Activated T-helper 2 cell treated with anti-CD3 and anti-CD28 coated beads, Interferon-gamma antibody, Interleukin-2, Interleukin-4, amounts not matched to agents 10 μg/mL and 5 μg/mL and 100 μg/mL, durations not matched to agents 14 hours and 24 hours and 36 hours (primary cell): Measurements from ENCODE around the gene PDK2. TPM values are rescaled to one million over a fixed set of nuclear protein-coding genes. Genes with fewer than 3 reads are reported as not detected.

Experiments used
- DNase-seq: peaks from one replicate; pipeline ENCODE4 v3.0.0; 2021; ENCODE audit warnings: low spot score
- H3K27ac Mint-ChIP-seq: one replicate; pipeline ENCODE4 v1.8.0; 2021; ENCODE audit warnings: mixed read lengths
- H3K27me3 Mint-ChIP-seq: one replicate; pipeline ENCODE4 v1.8.0; 2021; ENCODE audit warnings: low read depth, mixed read lengths
- H3K36me3 Mint-ChIP-seq: one replicate; pipeline ENCODE4 v1.8.0; 2021; ENCODE audit warnings: low read depth, mixed read lengths
- H3K4me1 Mint-ChIP-seq: one replicate; pipeline ENCODE4 v1.8.0; 2021; ENCODE audit warnings: low read depth, mixed read lengths
- H3K4me3 Mint-ChIP-seq: one replicate; pipeline ENCODE4 v1.8.0; 2021; ENCODE audit warnings: low read depth, mild to moderate bottlenecking, moderate library complexity, mixed read lengths
- H3K9me3 Mint-ChIP-seq: one replicate; pipeline ENCODE4 v1.8.0; 2021; ENCODE audit warnings: mixed read lengths
- intact Hi-C: fragments of 100-400 bp; cut with micrococcal nuclease; formaldehyde crosslinking; loops from one replicate; pipeline ENCODE4 v1.15.1; 2023
- total RNA-seq: library from RNA; stranded (reverse); gene quantifications from 2 replicates; pipeline ENCODE4 v1.2.3, GENCODE V29; 2022

PDK2 gene
- total RNA-seq, 1 donor from 2014 or later = 11.0 TPM

DNA sequence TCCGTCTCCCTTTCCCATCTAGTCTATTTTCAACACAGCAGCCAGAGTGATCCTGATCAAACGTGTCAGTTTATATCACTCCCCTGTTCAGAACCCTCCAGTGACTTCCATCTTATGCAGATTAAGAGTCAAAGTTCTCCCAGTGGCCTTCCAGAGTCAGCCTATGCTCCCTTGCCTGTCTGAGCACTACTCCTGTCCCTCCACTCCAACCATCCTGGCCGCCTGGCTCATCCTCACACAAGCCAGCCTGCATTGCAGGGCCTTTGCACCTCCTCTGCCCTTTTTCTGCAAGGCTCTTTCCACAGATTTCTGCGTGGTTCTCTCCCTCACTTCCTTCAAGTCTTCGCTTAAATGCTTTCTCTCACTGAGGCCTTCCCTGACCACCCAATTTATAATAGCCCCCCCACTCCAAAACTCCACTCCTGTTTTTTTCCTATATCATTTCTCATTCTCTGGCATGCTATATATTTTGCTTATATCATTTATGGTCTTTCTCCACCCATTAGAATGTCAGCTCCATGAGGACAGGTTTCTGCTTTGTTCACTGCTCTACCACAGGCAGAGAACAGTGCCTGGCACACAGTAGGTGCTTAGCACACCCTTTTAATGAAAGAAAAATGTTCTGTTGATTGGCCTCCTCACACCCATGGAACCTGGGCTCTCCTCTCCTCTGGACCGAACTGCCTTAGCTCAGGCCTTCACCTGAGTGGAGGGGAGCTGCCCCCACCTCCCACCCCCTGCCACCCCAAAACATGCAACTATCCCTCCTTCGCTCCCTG, 25.5 kb downstream of the PDK2 start:
- Mint-ChIP-seq H3K4me1 (peaks cover 3% of the 10 kb centered on the region), H3K27me3 (peaks cover 52% of the 10 kb centered on the region), H3K4me3 (no peak overlapping the region), H3K27ac (no peak overlapping the region), H3K36me3 (no peaks in the 10 kb centered on the region), H3K9me3 (no peaks in the 10 kb centered on the region)
- DNase-seq = no peak
- intact Hi-C loops = no loop called here

GRCh38 chr17:50122945-50123344, 27.8 kb downstream of the PDK2 start:
- H3K27me3 Mint-ChIP-seq = peaks cover 54% of the 10 kb centered on the region

DNA sequence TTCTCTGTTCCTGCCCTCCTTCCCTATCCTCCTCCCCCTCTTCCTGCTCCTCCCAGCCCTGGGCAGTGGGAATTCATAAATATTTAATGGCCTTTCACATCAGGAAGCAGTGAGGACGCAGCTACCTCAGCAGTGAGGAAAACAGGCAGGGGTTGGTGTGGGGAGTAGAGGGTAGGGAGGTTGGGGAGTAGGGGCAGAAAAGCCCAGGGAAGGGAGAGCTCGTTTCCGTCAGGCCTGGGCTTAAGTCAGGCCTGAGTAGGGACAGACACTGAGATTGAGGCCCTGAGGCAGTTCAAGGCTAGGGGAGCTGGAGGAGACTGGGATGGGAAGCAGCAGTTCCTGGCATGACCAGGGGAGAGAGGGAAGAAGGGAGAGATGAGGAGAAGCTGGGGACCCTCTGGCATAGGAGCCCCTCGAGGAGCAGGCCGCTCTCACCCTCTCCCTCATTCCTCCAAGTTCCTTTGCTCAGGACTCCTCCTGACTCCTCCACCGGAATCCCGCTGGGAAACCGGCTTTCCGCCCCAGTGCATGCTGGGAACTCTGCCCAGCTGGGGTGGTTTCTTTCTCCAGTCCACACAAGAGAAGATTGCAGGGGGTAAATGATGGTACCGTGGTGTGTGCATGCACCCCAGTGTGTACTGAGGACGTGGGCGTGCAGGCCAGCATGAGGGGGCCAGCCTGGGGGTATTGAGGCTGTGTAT, 28.6 kb downstream of the PDK2 start:
- no peak overlapping the region for H3K27ac Mint-ChIP-seq
- no peak overlapping the region for H3K4me3 Mint-ChIP-seq
- no peak for DNase-seq
- peaks cover 10% of the 10 kb centered on the region for H3K4me1 Mint-ChIP-seq
- peaks cover 55% of the 10 kb centered on the region for H3K27me3 Mint-ChIP-seq
- H3K9me3 Mint-ChIP-seq = no peaks in the 10 kb centered on the region
- intact Hi-C loops = no loop called here
- H3K36me3 Mint-ChIP-seq = no peaks in the 10 kb centered on the region

More at GRCh38 chr17:50122945-50123344, 27.8 kb downstream of the PDK2 start:
- DNase-seq = no peak
- no peaks in the 10 kb centered on the region for H3K36me3 Mint-ChIP-seq
- intact Hi-C loops = no loop called here
- peaks cover 2% of the 10 kb centered on the region for H3K4me1 Mint-ChIP-seq
- no peak overlapping the region for H3K27ac Mint-ChIP-seq
- no peaks in the 10 kb centered on the region for H3K9me3 Mint-ChIP-seq
- H3K4me3 Mint-ChIP-seq = no peak overlapping the region

DNA sequence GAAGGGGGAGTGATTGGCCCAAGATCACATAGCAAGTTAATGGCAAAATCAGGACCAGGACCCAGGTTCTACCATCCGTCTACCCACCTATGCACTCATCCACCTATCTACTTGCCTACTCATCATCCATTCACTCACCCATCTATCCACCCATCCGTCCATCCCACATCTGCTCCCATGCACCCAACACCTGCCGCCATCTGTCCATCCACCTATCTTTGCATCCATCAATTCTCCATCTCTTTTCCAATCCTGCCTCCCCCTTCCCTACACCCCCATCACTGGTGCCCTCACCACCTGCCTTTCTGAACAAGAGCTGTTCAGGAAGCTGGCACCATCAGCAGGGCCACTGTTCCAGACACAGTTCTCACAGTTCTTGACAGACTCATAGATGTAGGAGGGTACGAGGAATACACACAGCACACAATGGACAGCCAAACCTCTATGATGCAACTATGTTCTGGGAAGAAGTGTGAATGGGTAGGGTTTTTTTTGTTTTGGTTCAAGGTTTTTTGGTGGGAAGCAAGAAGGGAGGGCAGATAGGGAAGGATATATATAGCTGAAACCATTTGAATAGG, 30.4 kb downstream of the PDK2 start:
- Mint-ChIP-seq H3K9me3 (no peaks in the 10 kb centered on the region), H3K4me1 (peaks cover 10% of the 10 kb centered on the region), H3K27me3 (peaks cover 45% of the 10 kb centered on the region), H3K36me3 (no peaks in the 10 kb centered on the region), H3K27ac (no peak overlapping the region), H3K4me3 (no peak overlapping the region)
- DNase-seq = no peak
- intact Hi-C loops = no loop called here

GRCh38 chr17:50127697-50128361, 32.7 kb downstream of the PDK2 start:
- no peak overlapping the region for H3K27ac Mint-ChIP-seq
- no peak for DNase-seq
- H3K36me3 Mint-ChIP-seq = peaks cover 21% of the 10 kb centered on the region
- peaks cover 34% of the 10 kb centered on the region for H3K27me3 Mint-ChIP-seq
- intact Hi-C loops = no loop called here
- H3K4me1 Mint-ChIP-seq = peaks cover 22% of the 10 kb centered on the region
- H3K4me3 Mint-ChIP-seq = no peak overlapping the region
- H3K9me3 Mint-ChIP-seq = no peaks in the 10 kb centered on the region

DNA sequence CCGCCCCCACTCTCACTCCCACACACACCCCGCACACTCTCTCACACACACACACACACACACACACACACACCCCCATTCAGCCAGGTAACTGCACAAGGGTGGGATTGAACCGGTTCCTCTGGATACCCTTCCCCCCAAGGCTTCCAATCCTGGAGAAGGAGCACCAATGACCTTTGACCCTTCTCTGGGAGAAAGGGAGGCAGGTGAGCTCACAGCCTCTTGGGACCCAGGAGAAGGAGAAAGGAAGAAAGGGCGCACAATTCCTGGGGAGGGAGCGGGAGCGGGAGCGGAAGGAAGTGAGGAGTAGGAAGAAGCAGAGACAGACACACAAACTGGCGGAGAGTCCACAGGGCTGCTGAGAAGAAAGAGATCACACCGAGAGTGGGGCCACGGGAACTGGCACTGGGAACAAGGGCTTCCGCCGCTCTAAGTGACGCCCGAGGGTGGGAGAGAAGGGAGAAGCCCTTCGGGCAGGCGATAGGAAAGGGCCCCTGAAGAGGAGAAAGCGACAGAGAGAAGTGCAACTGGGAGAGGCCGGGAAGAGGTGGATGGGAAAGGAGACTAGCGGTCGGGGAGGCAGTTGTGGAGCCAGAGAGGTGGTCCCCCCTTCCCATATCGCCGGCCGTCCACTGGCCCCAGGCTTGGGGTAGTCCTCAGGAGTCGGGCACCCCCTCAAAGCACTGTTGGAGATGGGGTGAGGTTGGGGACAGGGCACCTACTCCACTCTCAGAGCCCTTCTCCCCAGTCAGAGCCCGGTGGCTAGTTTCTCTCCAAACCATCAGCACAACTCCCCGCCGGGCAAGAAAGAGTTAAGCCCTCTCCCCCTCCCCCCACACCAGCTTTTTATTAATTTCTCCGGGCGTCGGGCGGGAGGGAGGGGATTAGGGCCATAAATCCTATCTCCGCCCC, 33.5 kb downstream of the PDK2 start:
- no peak for DNase-seq
- Mint-ChIP-seq H3K27ac (peak overlapping the region; percentile 64), H3K27me3 (peaks cover 31% of the 10 kb centered on the region), H3K9me3 (no peaks in the 10 kb centered on the region), H3K36me3 (peaks cover 27% of the 10 kb centered on the region), H3K4me1 (peaks cover 22% of the 10 kb centered on the region), H3K4me3 (peak overlapping the region; percentile 73)
- intact Hi-C loops = no loop called here

DNA sequence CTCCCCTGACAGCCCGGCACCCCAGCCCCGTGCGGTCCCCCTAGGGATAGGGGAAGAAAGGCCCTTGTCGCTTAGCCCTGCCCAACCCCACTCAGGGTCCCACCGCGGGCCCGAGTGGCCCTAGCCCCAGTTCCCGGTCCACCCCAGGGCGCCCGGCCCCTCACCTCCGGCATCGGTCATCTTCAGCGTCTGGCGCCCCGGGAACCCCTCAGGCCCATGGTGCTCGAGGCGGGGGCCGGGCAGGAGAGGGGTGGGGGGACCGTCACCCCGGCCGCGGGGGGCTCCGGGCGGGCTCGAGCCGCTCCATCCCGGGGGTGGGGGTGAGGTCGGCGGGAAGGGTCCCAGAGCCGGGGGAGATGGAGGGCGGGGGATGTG, 34.2 kb downstream of the PDK2 start:
- Mint-ChIP-seq H3K27ac (no peak overlapping the region), H3K4me3 (peak overlapping the region; percentile 72), H3K27me3 (peaks cover 31% of the 10 kb centered on the region), H3K4me1 (peaks cover 22% of the 10 kb centered on the region), H3K9me3 (no peaks in the 10 kb centered on the region), H3K36me3 (peaks cover 31% of the 10 kb centered on the region)
- intact Hi-C loops = no loop called here
- no peak for DNase-seq

GRCh38 chr17:50129728-50130558, 34.8 kb downstream of the PDK2 start, which contains the start of gene SAMD14:
TSS of gene SAMD14 (minus strand) at chr17:50130160. CDS start at chr17:50124959, 5,201 bp downstream.
- H3K36me3 Mint-ChIP-seq = peaks cover 34% of the 10 kb centered on the region
- intact Hi-C loops = no loop called here
- peaks cover 30% of the 10 kb centered on the region for H3K27me3 Mint-ChIP-seq
- H3K9me3 Mint-ChIP-seq = no peaks in the 10 kb centered on the region
- H3K27ac Mint-ChIP-seq = peak within 1 kb of the TSS; percentile 19
- H3K4me1 Mint-ChIP-seq = peaks cover 22% of the 10 kb centered on the region
- no peak for DNase-seq
- H3K4me3 Mint-ChIP-seq = peak within 1 kb of the TSS; percentile 72

- no peak for DNase-seq
- Mint-ChIP-seq H3K36me3 (peaks cover 39% of the 10 kb centered on the region), H3K4me3 (peak overlapping the region; percentile 56), H3K27ac (peak overlapping the region; percentile 19), H3K4me1 (peaks cover 22% of the 10 kb centered on the region), H3K27me3 (peaks cover 25% of the 10 kb centered on the region), H3K9me3 (no peaks in the 10 kb centered on the region)
- intact Hi-C loops = no loop called here
Observed at GRCh38 chr17:50130559-50131305, 35.6 kb downstream of the PDK2 start.

- intact Hi-C loops = no loop called here
- Mint-ChIP-seq H3K4me3 (no peak overlapping the region), H3K9me3 (no peaks in the 10 kb centered on the region), H3K36me3 (peaks cover 54% of the 10 kb centered on the region), H3K27ac (no peak overlapping the region), H3K4me1 (peaks cover 22% of the 10 kb centered on the region), H3K27me3 (peaks cover 23% of the 10 kb centered on the region)
- DNase-seq = no peak
Observed at GRCh38 chr17:50132104-50132794, 37.1 kb downstream of the PDK2 start.
